Glutamatergic neuron (in vitro differentiated cells): ENCODE results near the gene HSP90AB1. TPM values are rescaled to one million over a fixed set of nuclear protein-coding genes. Genes with fewer than 3 reads are reported as not detected.

ENCODE experiments used
- DNase-seq: peaks from one replicate; pipeline ENCODE4 v3.0.0; 2022
- H3K27ac Mint-ChIP-seq: one replicate; pipeline ENCODE4 v1.8.0; 2020; ENCODE audit warnings: mild to moderate bottlenecking, mixed read lengths, inconsistent platforms; ENCODE audit not compliant: unreplicated experiment
- H3K27me3 Mint-ChIP-seq: one replicate; pipeline ENCODE4 v1.8.0; 2020; ENCODE audit warnings: mild to moderate bottlenecking, moderate library complexity, mixed read lengths, inconsistent platforms; ENCODE audit not compliant: unreplicated experiment
- H3K36me3 Mint-ChIP-seq: one replicate; pipeline ENCODE4 v1.8.0; 2020; ENCODE audit warnings: mild to moderate bottlenecking, mixed read lengths, inconsistent platforms; ENCODE audit not compliant: unreplicated experiment
- H3K4me1 Mint-ChIP-seq: one replicate; pipeline ENCODE4 v1.8.0; 2020; ENCODE audit warnings: mild to moderate bottlenecking, low read depth, mixed read lengths, inconsistent platforms; ENCODE audit not compliant: unreplicated experiment
- H3K4me3 Mint-ChIP-seq: one replicate; pipeline ENCODE4 v1.8.0; 2020; ENCODE audit warnings: mild to moderate bottlenecking, mixed read lengths, inconsistent platforms; ENCODE audit not compliant: unreplicated experiment
- H3K9me3 Mint-ChIP-seq: one replicate; pipeline ENCODE4 v1.8.0; 2020; ENCODE audit warnings: mild to moderate bottlenecking, moderate library complexity, mixed read lengths, inconsistent platforms; ENCODE audit not compliant: unreplicated experiment
- total RNA-seq: library from RNA; stranded (reverse); fragmentation: NEBNext Ultra II Directional; extraction: Animal tissue kit (Norgen Biotek cat#: 25700); gene quantifications from one replicate; pipeline ENCODE4 v1.2.1, GENCODE V29; 2021; ENCODE audit not compliant: unreplicated experiment
- TF ChIP-seq, protein P1 (sequence below): fragments of 200-600 bp; sonication (generic); IDR thresholded peaks from one replicate; pipeline ENCODE4 v1.5.0; 2021; ENCODE audit not compliant: partially characterized antibody, unreplicated experiment

The HSP90AB1 gene
- total RNA-seq, 1 donor from 2014 or later, result 771 TPM

- H3K4me3 Mint-ChIP-seq, result peak overlapping the region; percentile 88
- TF ChIP-seq, protein P1, sequence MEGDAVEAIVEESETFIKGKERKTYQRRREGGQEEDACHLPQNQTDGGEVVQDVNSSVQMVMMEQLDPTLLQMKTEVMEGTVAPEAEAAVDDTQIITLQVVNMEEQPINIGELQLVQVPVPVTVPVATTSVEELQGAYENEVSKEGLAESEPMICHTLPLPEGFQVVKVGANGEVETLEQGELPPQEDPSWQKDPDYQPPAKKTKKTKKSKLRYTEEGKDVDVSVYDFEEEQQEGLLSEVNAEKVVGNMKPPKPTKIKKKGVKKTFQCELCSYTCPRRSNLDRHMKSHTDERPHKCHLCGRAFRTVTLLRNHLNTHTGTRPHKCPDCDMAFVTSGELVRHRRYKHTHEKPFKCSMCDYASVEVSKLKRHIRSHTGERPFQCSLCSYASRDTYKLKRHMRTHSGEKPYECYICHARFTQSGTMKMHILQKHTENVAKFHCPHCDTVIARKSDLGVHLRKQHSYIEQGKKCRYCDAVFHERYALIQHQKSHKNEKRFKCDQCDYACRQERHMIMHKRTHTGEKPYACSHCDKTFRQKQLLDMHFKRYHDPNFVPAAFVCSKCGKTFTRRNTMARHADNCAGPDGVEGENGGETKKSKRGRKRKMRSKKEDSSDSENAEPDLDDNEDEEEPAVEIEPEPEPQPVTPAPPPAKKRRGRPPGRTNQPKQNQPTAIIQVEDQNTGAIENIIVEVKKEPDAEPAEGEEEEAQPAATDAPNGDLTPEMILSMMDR, result no peak
- H3K36me3 Mint-ChIP-seq, result no peaks in the 10 kb centered on the region
- H3K27me3 Mint-ChIP-seq, result peaks cover 20% of the 10 kb centered on the region
- DNase-seq, result no peak
- peaks cover 41% of the 10 kb centered on the region for H3K4me1 Mint-ChIP-seq
- H3K9me3 Mint-ChIP-seq, result peaks cover 21% of the 10 kb centered on the region
- peak overlapping the region; percentile 84 for H3K27ac Mint-ChIP-seq
Observed at GRCh38 chr6:44269178-44269920, 22.4 kb downstream of the HSP90AB1 start.

GRCh38 chr6:44269921-44270525, 23.1 kb downstream of the HSP90AB1 start, which contains the start of gene TMEM151B:
Gene TMEM151B, plus strand, starts transcription at chr6:44270450. Its CDS starts 293 bp downstream, at chr6:44270743.
- H3K27ac Mint-ChIP-seq, result peak within 1 kb of the TSS; percentile 96
- H3K4me3 Mint-ChIP-seq, result peak within 1 kb of the TSS; percentile 92
- peaks cover 40% of the 10 kb centered on the region for H3K4me1 Mint-ChIP-seq
- no peaks in the 10 kb centered on the region for H3K36me3 Mint-ChIP-seq
- peak; percentile 61 for DNase-seq
- H3K27me3 Mint-ChIP-seq, result peaks cover 25% of the 10 kb centered on the region
- peaks cover 26% of the 10 kb centered on the region for H3K9me3 Mint-ChIP-seq
- TF ChIP-seq, protein P1, result no peak

GRCh38 chr6:44270526-44271405, 23.9 kb downstream of the HSP90AB1 start:
- Mint-ChIP-seq H3K27me3 (peaks cover 23% of the 10 kb centered on the region), H3K4me1 (peaks cover 39% of the 10 kb centered on the region), H3K27ac (peak overlapping the region; percentile 96), H3K4me3 (peak overlapping the region; percentile 92), H3K9me3 (peaks cover 24% of the 10 kb centered on the region), H3K36me3 (no peaks in the 10 kb centered on the region)
- DNase-seq, result peak; percentile 87
- TF ChIP-seq, protein P1, result no peak

DNA sequence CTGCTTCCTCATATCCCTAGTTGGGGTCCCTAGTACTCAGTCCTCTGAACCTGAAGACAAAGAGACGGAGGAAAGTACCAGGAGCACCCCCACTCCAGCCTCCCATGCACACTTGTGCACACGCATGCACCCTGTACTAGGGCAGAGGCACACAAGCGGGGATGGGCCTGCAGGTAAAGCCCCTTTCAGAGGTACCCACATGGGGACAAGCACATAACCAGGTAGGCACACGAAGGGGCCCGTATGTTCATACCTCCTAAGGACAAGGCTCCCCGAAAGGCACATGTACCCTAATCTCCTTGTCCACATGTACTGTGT, 24.5 kb downstream of the HSP90AB1 start:
- Mint-ChIP-seq H3K27ac (peak overlapping the region; percentile 96), H3K27me3 (peaks cover 22% of the 10 kb centered on the region), H3K4me1 (peaks cover 39% of the 10 kb centered on the region), H3K4me3 (peak overlapping the region; percentile 92), H3K36me3 (no peaks in the 10 kb centered on the region), H3K9me3 (peaks cover 24% of the 10 kb centered on the region)
- TF ChIP-seq, protein P1, result no peak
- DNase-seq, result no peak
